Kidney epithelial cell (primary cell): ENCODE results near the gene PIWIL4. TPM values are rescaled to one million over a fixed set of nuclear protein-coding genes. Genes with fewer than 3 reads are reported as not detected.

Experiments used
- DNase-seq: peaks from one replicate; pipeline ENCODE4 v3.0.0-alpha.2; 2010; ENCODE audit warnings: low read depth
- H3K27me3 ChIP-seq: 2 replicates; pipeline ENCODE4 v1.6.0; 2011; ENCODE audit warnings: low read length; ENCODE audit not compliant: control insufficient read depth, insufficient read depth
- H3K36me3 ChIP-seq: 2 replicates; pipeline ENCODE4 v1.5.1; 2011; ENCODE audit warnings: low read length; ENCODE audit not compliant: control insufficient read depth, insufficient read depth
- H3K4me3 ChIP-seq: 2 replicates; pipeline ENCODE4 v1.5.1; 2011; ENCODE audit warnings: low read depth, mild to moderate bottlenecking, control low read depth, low read length
- CTCF ChIP-seq: IDR thresholded peaks from 2 replicates; pipeline ENCODE4 v1.5.1; 2011; ENCODE audit warnings: mild to moderate bottlenecking, moderate library complexity, low read length, control low read depth, inconsistent platforms; ENCODE audit not compliant: insufficient read depth, poor library complexity, severe bottlenecking
- total RNA-seq: library from RNA; depleted of rRNA; stranded (reverse); fragments of >200 nt; gene quantifications from 2 replicates; pipeline ENCODE4 v1.2.3, GENCODE V29; 2015

PIWIL4 gene
- total RNA-seq, 1 donor from 2014 or later: 3.7 TPM

DNA sequence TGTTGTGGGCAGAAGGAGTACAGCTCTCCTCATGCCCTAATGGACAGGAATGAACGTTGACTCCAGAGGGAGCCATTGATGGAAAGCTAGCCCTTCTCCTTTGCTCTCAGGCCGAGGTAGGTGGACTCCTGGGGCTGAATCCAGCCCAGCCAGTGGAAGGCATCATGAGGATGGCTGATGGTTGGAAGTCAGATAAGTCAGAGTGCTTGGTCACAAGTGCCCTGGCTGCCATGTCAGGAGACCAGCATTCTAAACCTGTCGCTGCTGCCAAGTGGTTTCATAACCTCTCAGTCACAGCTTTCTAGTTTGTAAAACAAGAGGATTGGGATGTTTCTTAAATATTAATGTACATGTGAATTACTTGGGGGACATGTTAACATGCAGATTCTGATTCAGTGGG is 32.3 kb downstream of the PIWIL4 start:
- Histone ChIP-seq H3K27me3 (no peaks in the 10 kb centered on the region), H3K36me3 (peaks cover 2% of the 10 kb centered on the region)
- no peak for TF ChIP-seq CTCF

GRCh38 chr11:94602430-94603372 is 35.5 kb downstream of the PIWIL4 start:
- peaks cover 2% of the 10 kb centered on the region for H3K36me3 ChIP-seq
- TF ChIP-seq CTCF: peak; percentile 52
- peak; percentile 82 for DNase-seq
- no peak overlapping the region for H3K4me3 ChIP-seq
- no peaks in the 10 kb centered on the region for H3K27me3 ChIP-seq

More for the DNA sequence above, 32.3 kb downstream of the PIWIL4 start:
- DNase-seq: no peak
- H3K4me3 ChIP-seq: no peak overlapping the region

- no peak for DNase-seq
- no peak overlapping the region for H3K4me3 ChIP-seq
These were observed 36.4 kb downstream of the PIWIL4 start for GRCh38 chr11:94603587-94603986.

GRCh38 chr11:94604482-94604881 is 37.3 kb downstream of the PIWIL4 start:
- no peak for DNase-seq
- Histone ChIP-seq H3K4me3 (no peak overlapping the region), H3K27me3 (no peaks in the 10 kb centered on the region), H3K36me3 (peaks cover under 1% of the 10 kb centered on the region)
- TF ChIP-seq CTCF: no peak

More at GRCh38 chr11:94603587-94603986, 36.4 kb downstream of the PIWIL4 start:
- no peak for TF ChIP-seq CTCF
- H3K27me3 ChIP-seq: no peaks in the 10 kb centered on the region
- H3K36me3 ChIP-seq: peaks cover 2% of the 10 kb centered on the region

- no peaks in the 10 kb centered on the region for H3K36me3 ChIP-seq
- TF ChIP-seq CTCF: no peak
- H3K4me3 ChIP-seq: no peak overlapping the region
- no peak for DNase-seq
- H3K27me3 ChIP-seq: no peaks in the 10 kb centered on the region
These were observed 46.0 kb downstream of the PIWIL4 start for GRCh38 chr11:94613120-94613519.
